ENCODE results near the gene FGF5.

Gene FGF5

GRCh38 chr4:80335226-80335553 is 68.7 kb downstream of the FGF5 start:
- in situ Hi-C loops (cut with MboI; ENCODE audit: low sequenced_read_pairs): no loop called here

DNA sequence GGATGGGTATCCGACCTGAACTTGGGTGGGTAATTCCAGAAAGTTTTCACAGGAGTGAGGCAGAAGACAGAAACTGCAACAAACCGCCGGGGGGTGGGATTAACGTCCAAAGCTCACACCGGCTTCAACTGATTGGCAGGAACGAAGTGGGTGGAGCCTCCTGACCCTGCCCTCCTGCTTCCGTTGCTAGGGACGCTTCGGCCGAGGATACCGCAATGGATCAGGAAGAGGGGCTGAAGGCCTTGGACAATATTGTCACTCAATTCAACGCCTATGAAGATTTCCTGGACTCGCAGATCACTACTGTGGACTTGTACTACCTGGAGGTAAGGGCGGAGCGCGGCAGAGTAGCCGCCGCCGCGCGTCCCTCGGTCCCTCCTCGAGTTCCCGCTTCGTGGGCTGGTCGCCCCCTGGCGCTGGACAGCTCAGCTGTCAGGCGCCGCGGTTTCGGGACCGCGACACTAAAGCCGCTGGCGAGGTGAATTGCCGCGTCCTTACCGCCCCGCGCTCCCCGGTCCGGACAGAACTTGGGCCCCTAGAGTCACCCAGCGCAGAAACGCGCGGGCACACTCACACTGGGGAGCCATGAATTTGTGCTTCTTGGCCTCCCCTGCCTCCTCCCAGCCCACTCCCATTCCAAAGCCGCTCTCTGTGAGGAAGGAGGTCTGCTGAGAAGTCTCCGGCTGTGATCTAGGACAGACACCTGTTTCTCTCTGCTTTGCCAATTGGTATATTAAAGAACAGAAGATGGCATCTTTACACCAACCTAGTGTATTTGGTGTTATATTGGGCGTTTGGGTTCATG is 69.3 kb downstream of the FGF5 start, which contains the start of gene CFAP299:
CFAP299 (plus strand) TSS at position 177 of the 805 bp plus-strand sequence.
- in situ Hi-C loops (cut with MboI; ENCODE audit: low sequenced_read_pairs): no loop called here

GRCh38 chr4:80336582-80336981 is 70.1 kb downstream of the FGF5 start:
- in situ Hi-C loops (cut with MboI; ENCODE audit: low sequenced_read_pairs): no loop called here

DNA sequence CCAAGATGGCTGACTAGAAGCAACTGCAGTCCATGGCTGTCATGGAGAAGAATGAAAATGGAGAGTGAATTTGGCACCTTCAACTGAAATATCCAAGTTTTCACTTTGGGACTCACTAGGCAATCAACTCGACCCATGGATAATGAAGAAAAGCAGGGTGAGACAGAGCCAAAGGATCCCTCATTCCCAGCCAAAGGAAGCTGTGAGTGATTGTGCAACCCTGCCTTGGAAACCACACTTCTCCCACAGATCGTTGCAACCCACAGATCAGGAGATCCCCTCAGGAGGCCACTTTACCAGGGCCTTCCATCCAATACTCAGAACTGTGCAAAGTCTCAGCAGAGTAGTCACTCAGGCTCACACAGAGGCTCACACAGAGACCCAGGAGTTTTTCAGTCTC is 73.6 kb downstream of the FGF5 start:
- in situ Hi-C loops (cut with MboI; ENCODE audit: low sequenced_read_pairs): no loop called here

Data from hTERT RPE-1 (cell line).